ENCODE results near the gene UNKL. TPM values are rescaled to one million over a fixed set of nuclear protein-coding genes. Genes with fewer than 3 reads are reported as not detected.

Gene UNKL
- total and polyA plus RNA-seq, 8 donors = 4.8 to 75.0 (median 28.2) TPM

DNA sequence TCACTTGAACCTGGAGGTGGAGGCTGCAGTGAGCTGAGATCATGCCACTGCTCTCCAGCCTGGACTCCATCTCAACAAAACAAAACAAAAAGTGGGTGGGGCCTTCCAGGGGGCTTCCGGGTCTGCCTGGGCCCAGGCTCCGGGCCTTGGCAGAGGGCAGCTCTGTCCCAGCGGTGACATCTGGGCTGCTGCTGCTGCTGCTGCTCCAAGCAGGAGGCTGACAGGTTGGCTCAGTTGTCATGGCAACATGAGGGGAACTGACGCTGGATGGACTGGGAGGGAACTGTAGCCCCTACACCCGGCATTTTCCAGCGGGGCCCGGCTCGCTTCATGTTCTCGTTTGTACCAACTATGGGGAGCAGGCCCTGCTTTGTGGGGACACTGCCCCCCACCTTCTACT lies 77.0 kb downstream of the UNKL start:
- WGBS, 5 donors = 46 to 63% (median 53%) methylated on average over 9 of the region's 9 CpGs
- no peak overlapping the region for H3K4me3 ChIP-seq
- TF ChIP-seq EP300 (IDR thresholded peaks at IDR 0.05) = no peak
- TF ChIP-seq, protein P1, sequence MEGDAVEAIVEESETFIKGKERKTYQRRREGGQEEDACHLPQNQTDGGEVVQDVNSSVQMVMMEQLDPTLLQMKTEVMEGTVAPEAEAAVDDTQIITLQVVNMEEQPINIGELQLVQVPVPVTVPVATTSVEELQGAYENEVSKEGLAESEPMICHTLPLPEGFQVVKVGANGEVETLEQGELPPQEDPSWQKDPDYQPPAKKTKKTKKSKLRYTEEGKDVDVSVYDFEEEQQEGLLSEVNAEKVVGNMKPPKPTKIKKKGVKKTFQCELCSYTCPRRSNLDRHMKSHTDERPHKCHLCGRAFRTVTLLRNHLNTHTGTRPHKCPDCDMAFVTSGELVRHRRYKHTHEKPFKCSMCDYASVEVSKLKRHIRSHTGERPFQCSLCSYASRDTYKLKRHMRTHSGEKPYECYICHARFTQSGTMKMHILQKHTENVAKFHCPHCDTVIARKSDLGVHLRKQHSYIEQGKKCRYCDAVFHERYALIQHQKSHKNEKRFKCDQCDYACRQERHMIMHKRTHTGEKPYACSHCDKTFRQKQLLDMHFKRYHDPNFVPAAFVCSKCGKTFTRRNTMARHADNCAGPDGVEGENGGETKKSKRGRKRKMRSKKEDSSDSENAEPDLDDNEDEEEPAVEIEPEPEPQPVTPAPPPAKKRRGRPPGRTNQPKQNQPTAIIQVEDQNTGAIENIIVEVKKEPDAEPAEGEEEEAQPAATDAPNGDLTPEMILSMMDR (IDR thresholded peaks at IDR 0.05) = no peak
- TF ChIP-seq POLR2AphosphoS5 (IDR thresholded peaks at IDR 0.05) = no peak
- TF ChIP-seq POLR2A (IDR thresholded peaks at IDR 0.05) = no peak
- peaks cover 13 to 70% (median 39%) of the 10 kb centered on the region in 3 donors for H3K27me3 ChIP-seq
- peaks cover 26 to 40% (median 29%) of the 10 kb centered on the region in 4 donors for H3K4me1 ChIP-seq
- intact Hi-C loops (cut with DNase I; ENCODE audit: low total_unique reads) = no loop called here
- H3K27ac ChIP-seq = no peak overlapping the region
- H3K36me3 ChIP-seq = no peaks in the 10 kb centered on the region
- no peaks in the 10 kb centered on the region for H3K9me3 ChIP-seq
- DNase-seq = peak in 1 of 2 donors; percentile 34

DNA sequence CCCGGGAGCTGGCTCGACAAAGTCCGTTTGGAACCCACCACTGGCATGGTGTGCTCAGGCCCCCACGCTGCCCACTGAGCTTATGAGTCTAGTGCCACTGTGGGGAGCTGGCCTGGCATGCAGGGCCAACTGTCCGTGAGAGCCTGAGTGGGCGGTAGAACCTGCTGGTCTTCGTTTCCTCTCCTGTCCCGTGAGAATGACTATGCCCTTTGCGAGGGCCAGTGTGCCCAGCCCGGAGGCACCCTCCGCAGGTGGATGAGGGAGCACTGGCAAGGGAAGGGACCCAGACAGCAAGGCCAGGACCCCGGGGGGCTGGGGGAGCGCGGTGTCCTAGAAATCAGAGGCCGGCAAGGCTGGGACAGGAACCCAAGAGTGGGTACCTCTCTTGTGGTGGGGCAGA lies 77.9 kb downstream of the UNKL start:
- Histone ChIP-seq H3K27ac (no peak overlapping the region), H3K4me1 (peaks cover 30 to 40% (median 33%) of the 10 kb centered on the region in 4 donors), H3K9me3 (no peaks in the 10 kb centered on the region), H3K36me3 (no peaks in the 10 kb centered on the region), H3K4me3 (no peak overlapping the region), H3K27me3 (peaks cover 13 to 73% (median 46%) of the 10 kb centered on the region in 3 donors)
- intact Hi-C loops (cut with DNase I; ENCODE audit: low total_unique reads) = no loop called here
- WGBS, 5 donors = 68 to 72% (median 70%) methylated on average over 12 to 15 of the region's 15 CpGs
- DNase-seq = no peak
- TF ChIP-seq, protein P1 (IDR thresholded peaks at IDR 0.05) = no peak
- no peak for TF ChIP-seq POLR2AphosphoS5 (IDR thresholded peaks at IDR 0.05)
- TF ChIP-seq EP300 (IDR thresholded peaks at IDR 0.05) = no peak
- no peak for TF ChIP-seq POLR2A (IDR thresholded peaks at IDR 0.05)

DNA sequence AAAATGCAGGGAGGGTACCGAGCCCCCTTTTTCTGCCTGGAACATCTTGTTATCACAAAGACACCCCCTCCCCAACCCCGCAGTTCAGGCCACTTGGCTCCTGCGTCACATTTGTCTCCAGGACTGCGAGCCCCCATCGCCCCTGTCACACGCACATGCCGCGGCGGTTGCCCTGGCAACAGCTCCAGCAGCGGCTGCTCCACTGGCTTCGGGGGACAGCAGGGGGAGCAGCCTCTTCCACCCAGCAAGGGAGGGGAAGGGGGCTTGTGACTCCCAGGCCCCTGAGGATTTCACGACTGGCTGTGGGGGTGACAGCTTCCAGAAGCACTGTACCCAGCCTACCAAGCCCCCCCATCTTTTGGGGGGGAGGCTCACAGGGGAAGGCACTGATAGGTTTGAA lies 78.5 kb downstream of the UNKL start:
- H3K27ac ChIP-seq = no peak overlapping the region
- peak in 1 of 2 donors; percentile 48 for DNase-seq
- H3K36me3 ChIP-seq = no peaks in the 10 kb centered on the region
- H3K9me3 ChIP-seq = no peaks in the 10 kb centered on the region
- H3K4me1 ChIP-seq = peaks cover 37 to 46% (median 39%) of the 10 kb centered on the region in 4 donors
- 9 to 15% (median 14%) methylated on average over 12 of the region's 12 CpGs for WGBS, 5 donors
- TF ChIP-seq, protein P1 (IDR thresholded peaks at IDR 0.05) = no peak
- TF ChIP-seq POLR2A (IDR thresholded peaks at IDR 0.05) (no peak), EP300 (IDR thresholded peaks at IDR 0.05) (no peak), POLR2AphosphoS5 (IDR thresholded peaks at IDR 0.05) (no peak)
- intact Hi-C loops (cut with DNase I; ENCODE audit: low total_unique reads) = no loop called here
- peaks cover 13 to 79% (median 50%) of the 10 kb centered on the region in 3 donors for H3K27me3 ChIP-seq
- H3K4me3 ChIP-seq = no peak overlapping the region

DNA sequence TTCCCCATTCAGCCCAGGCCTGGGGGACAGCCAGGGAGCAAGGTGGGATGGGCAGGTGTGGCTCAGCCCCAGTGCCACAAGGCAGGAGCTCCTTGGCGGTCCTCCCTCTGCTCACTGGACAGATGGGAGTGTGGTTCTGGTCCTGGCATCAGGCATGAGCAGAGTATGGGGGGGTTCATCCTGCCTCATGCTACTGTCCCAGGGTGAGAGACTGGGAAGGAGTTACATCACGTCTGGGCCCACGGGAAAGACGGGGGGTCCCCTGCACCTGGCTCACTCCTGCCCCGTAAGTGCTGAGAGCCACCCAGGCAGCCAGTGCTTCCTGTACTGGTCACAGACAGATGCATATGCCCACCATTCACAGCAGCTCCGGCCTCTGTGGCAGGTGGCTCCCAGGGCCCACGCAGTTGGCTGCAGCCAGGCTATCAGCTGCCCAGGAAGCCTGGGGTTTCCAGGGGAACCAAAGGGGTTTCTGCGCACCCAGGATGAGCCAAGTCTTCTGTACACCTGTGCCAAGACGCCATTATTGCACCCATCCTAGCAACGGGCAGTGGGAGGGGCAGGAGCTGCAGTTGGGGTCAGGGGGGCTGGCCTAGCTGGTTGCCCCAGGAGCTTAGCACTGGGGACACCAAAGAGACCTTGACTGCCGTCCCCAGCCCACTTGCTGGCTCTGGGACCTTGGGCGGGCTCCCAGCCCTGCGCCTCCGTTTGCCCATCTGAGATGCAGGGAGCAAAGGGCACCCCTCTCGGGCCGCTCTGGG lies 79.1 kb downstream of the UNKL start:
- Histone ChIP-seq H3K27me3 (peaks cover 13 to 85% (median 53%) of the 10 kb centered on the region in 3 donors), H3K36me3 (no peaks in the 10 kb centered on the region), H3K9me3 (peaks cover 0 to 3% (median 3%) of the 10 kb centered on the region in 4 donors), H3K27ac (no peak overlapping the region), H3K4me3 (no peak overlapping the region), H3K4me1 (peaks cover 38 to 47% (median 41%) of the 10 kb centered on the region in 4 donors)
- 39 to 52% (median 42%) methylated on average over 9 to 16 of the region's 16 CpGs for WGBS, 5 donors
- peak in 1 of 2 donors; percentile 57 for DNase-seq
- intact Hi-C loops (cut with DNase I; ENCODE audit: low total_unique reads) = no loop called here
- TF ChIP-seq POLR2A (IDR thresholded peaks at IDR 0.05) (no peak), POLR2AphosphoS5 (IDR thresholded peaks at IDR 0.05) (no peak)
- TF ChIP-seq, protein P1 (IDR thresholded peaks at IDR 0.05) = no peak
